Measurements from ENCODE around the gene PLCG1.

GRCh38 chr20:41175727-41176330 lies 38.5 kb downstream of the PLCG1 start:
- TF ChIP-seq CTCF (IDR thresholded peaks at IDR 0.05) (no peak), POLR2A (IDR thresholded peaks at IDR 0.05) (no peak)
